Naive thymus-derived CD4-positive, alpha-beta T cell (primary cell): ENCODE data around the gene MED15. TPM values are rescaled to one million over a fixed set of nuclear protein-coding genes. Genes with fewer than 3 reads are reported as not detected.

Source experiments
- ATAC-seq: fragments of 150-1000 bp; cut with Tn5 transposase; 2 replicates; pipeline ENCODE4 v1.10.0; 2021; ENCODE audit warnings: mild to moderate bottlenecking, moderate library complexity
- CTCF ChIA-PET: fragments of 350-600 bp; sonication (Branson Sonifier 250); formaldehyde crosslinking; loops from one replicate; lab custom pipeline; 2021; ENCODE audit warnings: antibody characterized with exemption; lab: Charles Lee
- POLR2A ChIA-PET: fragments of 350-600 bp; sonication (Branson Sonifier 250); formaldehyde crosslinking; loops from one replicate; lab custom pipeline; 2021; ENCODE audit warnings: antibody characterized with exemption, inconsistent platforms; lab: Charles Lee
- DNase-seq, 9 donors: peaks; one replicate each; pipeline versions ENCODE4 v3.0.0 to v3.0.0-alpha.2; 2020 to 2022; ENCODE audit warnings: mixed read lengths in 1 of 9
- H3K27ac ChIP-seq: one replicate; pipeline ENCODE4 v1.7.0; 2013; ENCODE audit warnings: mild to moderate bottlenecking, low read depth, low read length, moderate library complexity
- H3K27me3 ChIP-seq, 2 donors: one replicate each; pipeline ENCODE4 v1.7.0; 2013; ENCODE audit warnings: low read length in 2 of 2, mild to moderate bottlenecking in 2 of 2, moderate library complexity in 2 of 2; ENCODE audit not compliant: control insufficient read depth in 2 of 2, insufficient read depth in 2 of 2
- H3K36me3 ChIP-seq, 3 experiments: 1 replicate in 2 of 3; 2 replicates in 1 of 3; pipeline ENCODE4 v1.7.0; 2013; ENCODE audit warnings: low read length in 3 of 3, mild to moderate bottlenecking in 3 of 3, moderate library complexity in 1 of 3; ENCODE audit not compliant: insufficient read depth in 3 of 3, control insufficient read depth in 2 of 3
- H3K4me1 ChIP-seq, 2 donors: one replicate each; pipeline ENCODE4 v1.7.0; 2013; ENCODE audit warnings: low read length in 2 of 2, mild to moderate bottlenecking in 2 of 2, moderate library complexity in 1 of 2; ENCODE audit not compliant: control insufficient read depth in 2 of 2, insufficient read depth in 2 of 2
- H3K4me3 ChIP-seq: 2 replicates; pipeline ENCODE4 v1.7.0; 2013; ENCODE audit warnings: mild to moderate bottlenecking, low read length
- H3K9me3 ChIP-seq, 3 experiments: 1 replicate in 2 of 3; 2 replicates in 1 of 3; pipeline ENCODE4 v1.7.0; 2013; ENCODE audit warnings: low read length in 3 of 3; ENCODE audit not compliant: control insufficient read depth in 2 of 3
- H3K27ac Mint-ChIP-seq, 9 donors: one replicate each; pipeline ENCODE4 v1.8.0; 2020 to 2022; ENCODE audit warnings: mixed read lengths in 9 of 9, mild to moderate bottlenecking in 8 of 9, moderate library complexity in 5 of 9, inconsistent platforms in 2 of 9
- H3K27me3 Mint-ChIP-seq, 5 donors: one replicate each; pipeline ENCODE4 v1.8.0; 2021 to 2022; ENCODE audit warnings: mixed read lengths in 5 of 5, mild to moderate bottlenecking in 1 of 5
- H3K36me3 Mint-ChIP-seq, 5 donors: one replicate each; pipeline ENCODE4 v1.8.0; 2020 to 2022; ENCODE audit warnings: mixed read lengths in 5 of 5, mild to moderate bottlenecking in 3 of 5, inconsistent platforms in 1 of 5
- H3K4me1 Mint-ChIP-seq, 7 donors: one replicate each; pipeline ENCODE4 v1.8.0; 2020 to 2022; ENCODE audit warnings: mixed read lengths in 7 of 7, mild to moderate bottlenecking in 3 of 7, inconsistent platforms in 1 of 7
- H3K4me3 Mint-ChIP-seq, 10 donors: one replicate each; pipeline ENCODE4 v1.8.0; 2020 to 2022; ENCODE audit warnings: mild to moderate bottlenecking in 10 of 10, mixed read lengths in 10 of 10, moderate library complexity in 6 of 10, inconsistent platforms in 2 of 10
- H3K9me3 Mint-ChIP-seq, 11 donors: one replicate each; pipeline ENCODE4 v1.8.0; 2020 to 2022; ENCODE audit warnings: mixed read lengths in 11 of 11, mild to moderate bottlenecking in 4 of 11, inconsistent platforms in 1 of 11, moderate library complexity in 1 of 11
- intact Hi-C, 2 donors: fragments of 100-400 bp; cut with micrococcal nuclease; formaldehyde crosslinking; loops; one replicate each; pipeline ENCODE4 v1.15.1; 2023
- polyA plus RNA-seq, 2 donors: library from polyadenylated mRNA; unstranded; fragments of 300-500 nt; fragmentation: Illumina TruSeq; gene quantifications; one replicate each; pipeline ENCODE4 v1.2.3, GENCODE V29; 2021
- total RNA-seq, 6 experiments: library from RNA in 5 of 6; stranded (reverse) in 5 of 6; gene quantifications; 1 replicate in 5 of 6; 2 replicates in 1 of 6; pipeline ENCODE4 v1.2.3 and lab custom pipeline; 2021 to 2026

Gene MED15
- total and polyA plus RNA-seq, 7 experiments from 2014 or later, result 24.3 to 235 (median 192) TPM

GRCh38 chr22:20548806-20549205 lies 41.4 kb downstream of the MED15 start:
- Mint-ChIP-seq H3K4me3 (peak overlapping the region; percentile 67 to 91 (median 86)), H3K9me3 (peaks cover 0 to 2% (median 0%) of the 10 kb centered on the region in 11 donors), H3K27me3 (no peaks in the 10 kb centered on the region), H3K36me3 (peaks cover 3 to 40% (median 18%) of the 10 kb centered on the region in 5 donors), H3K27ac (peak overlapping the region; percentile 93 to 100 (median 98)), H3K4me1 (peaks cover 43 to 93% (median 85%) of the 10 kb centered on the region in 7 donors)
- intact Hi-C loops, result loop anchor here (1.0 to 2.0 kb wide), 5 partner anchors 8 to 42 kb away; partner anchors contain the start of gene MED15 (in 1 of the 2)
- Histone ChIP-seq H3K27me3 (no peaks in the 10 kb centered on the region), H3K4me1 (peaks cover 69 to 91% of the 10 kb centered on the region in 2 donors), H3K27ac (peak overlapping the region; percentile 69), H3K9me3 (no peaks in the 10 kb centered on the region), H3K4me3 (no peak overlapping the region), H3K36me3 (peaks cover 0 to 25% (median 0%) of the 10 kb centered on the region in 3 experiments)
- no peak for DNase-seq
- POLR2A ChIA-PET, result interaction anchor here (0.6 to 25.8 kb wide), 10 partner anchors 14 to 154 kb away, joined by 3 to 738 read pairs (median 6); partner anchors contain the start of gene MED15
- CTCF ChIA-PET, result interaction anchor here (0.6 to 16.7 kb wide), 6 partner anchors 8 to 85 kb away, joined by 3 to 229 read pairs (median 4); no protein-coding TSS in a partner anchor
- no peak for ATAC-seq

GRCh38 chr22:20549232-20549841 lies 41.9 kb downstream of the MED15 start:
- Histone ChIP-seq H3K4me3 (peak overlapping the region; percentile 61), H3K4me1 (peaks cover 74 to 93% of the 10 kb centered on the region in 2 donors), H3K27ac (peak overlapping the region; percentile 69), H3K9me3 (no peaks in the 10 kb centered on the region), H3K27me3 (no peaks in the 10 kb centered on the region), H3K36me3 (peaks cover 0 to 30% (median 0%) of the 10 kb centered on the region in 3 experiments)
- Mint-ChIP-seq H3K27ac (peak overlapping the region; percentile 93 to 100 (median 98)), H3K4me3 (peak overlapping the region; percentile 67 to 91 (median 86)), H3K4me1 (peaks cover 43 to 93% (median 85%) of the 10 kb centered on the region in 7 donors), H3K27me3 (no peaks in the 10 kb centered on the region), H3K9me3 (no peaks in the 10 kb centered on the region), H3K36me3 (peaks cover 3 to 38% (median 13%) of the 10 kb centered on the region in 5 donors)
- peak; percentile 83 for ATAC-seq
- CTCF ChIA-PET, result interaction anchor here (0.6 to 16.7 kb wide), 7 partner anchors 8 to 86 kb away, joined by 3 to 229 read pairs (median 3); no protein-coding TSS in a partner anchor
- peak in 7 of 9 donors; percentile 73 to 79 (median 77) for DNase-seq
- intact Hi-C loops, result loop anchor here (1.0 to 2.0 kb wide), 5 partner anchors 8 to 43 kb away; partner anchors contain the start of gene MED15 (in 1 of the 2)
- POLR2A ChIA-PET, result interaction anchor here (0.6 to 26.4 kb wide), 18 partner anchors 1 to 154 kb away, joined by 3 to 738 read pairs (median 4); partner anchors contain the start of gene MED15

- peaks cover 82 to 93% of the 10 kb centered on the region in 2 donors for H3K4me1 ChIP-seq
- H3K27me3 Mint-ChIP-seq, result no peaks in the 10 kb centered on the region
- peaks cover 0 to 34% (median 0%) of the 10 kb centered on the region in 3 experiments for H3K36me3 ChIP-seq
- H3K4me1 Mint-ChIP-seq, result peaks cover 44 to 93% (median 87%) of the 10 kb centered on the region in 7 donors
- H3K27me3 ChIP-seq, result no peaks in the 10 kb centered on the region
- ATAC-seq (no peak), DNase-seq (no peak)
- POLR2A ChIA-PET, result interaction anchor here (0.6 to 26.4 kb wide), 22 partner anchors 1 to 227 kb away, joined by 3 to 738 read pairs (median 4); partner anchors contain the start of gene MED15
- peak overlapping the region; percentile 69 for H3K27ac ChIP-seq
- intact Hi-C loops, result no loop called here
- H3K9me3 Mint-ChIP-seq, result no peaks in the 10 kb centered on the region
- H3K4me3 Mint-ChIP-seq, result peak overlapping the region; percentile 67 to 91 (median 86)
- H3K36me3 Mint-ChIP-seq, result peaks cover 3 to 38% (median 12%) of the 10 kb centered on the region in 5 donors
- CTCF ChIA-PET, result interaction anchor here (1.0 to 16.7 kb wide), 4 partner anchors 7 to 42 kb away, joined by 3 to 229 read pairs (median 4); no protein-coding TSS in a partner anchor
- peak overlapping the region; percentile 93 to 100 (median 98) for H3K27ac Mint-ChIP-seq
- H3K4me3 ChIP-seq, result peak overlapping the region; percentile 61
- H3K9me3 ChIP-seq, result no peaks in the 10 kb centered on the region
Measured at GRCh38 chr22:20550057-20550817, 42.8 kb downstream of the MED15 start.

GRCh38 chr22:20550851-20551744 lies 43.7 kb downstream of the MED15 start:
- DNase-seq (peak in 8 of 9 donors; percentile 39 to 57 (median 52)), ATAC-seq (peak; percentile 46)
- no peaks in the 10 kb centered on the region for H3K9me3 Mint-ChIP-seq
- Histone ChIP-seq H3K9me3 (no peaks in the 10 kb centered on the region), H3K4me1 (peaks cover 83 to 93% of the 10 kb centered on the region in 2 donors), H3K27me3 (no peaks in the 10 kb centered on the region), H3K36me3 (peaks cover 0 to 38% (median 0%) of the 10 kb centered on the region in 3 experiments), H3K4me3 (peak overlapping the region; percentile 61), H3K27ac (peak overlapping the region; percentile 69)
- intact Hi-C loops, result no loop called here
- H3K27me3 Mint-ChIP-seq, result no peaks in the 10 kb centered on the region
- ChIA-PET POLR2A (interaction anchor here (0.6 to 26.4 kb wide), 12 partner anchors 2 to 152 kb away, joined by 3 to 738 read pairs (median 10); partner anchors contain the start of gene MED15), CTCF (interaction anchor here (16.7 kb wide), 1 partner anchor 17 kb away, joined by 229 read pairs; no protein-coding TSS in a partner anchor)
- H3K4me1 Mint-ChIP-seq, result peaks cover 50 to 93% (median 88%) of the 10 kb centered on the region in 7 donors
- peak overlapping the region; percentile 67 to 91 (median 86) for H3K4me3 Mint-ChIP-seq
- peaks cover 3 to 39% (median 16%) of the 10 kb centered on the region in 5 donors for H3K36me3 Mint-ChIP-seq
- H3K27ac Mint-ChIP-seq, result peak overlapping the region; percentile 93 to 100 (median 98)

GRCh38 chr22:20551805-20552442 lies 44.5 kb downstream of the MED15 start:
- CTCF ChIA-PET, result interaction anchor here (1.4 to 16.7 kb wide), 2 partner anchors 8 to 16 kb away, joined by 4 to 229 read pairs; no protein-coding TSS in a partner anchor

More at GRCh38 chr22:20551805-20552442, 44.5 kb downstream of the MED15 start:
- POLR2A ChIA-PET, result interaction anchor here (1.1 to 26.4 kb wide), 10 partner anchors 3 to 151 kb away, joined by 3 to 738 read pairs (median 14); partner anchors contain the start of gene MED15
- Histone ChIP-seq H3K9me3 (no peaks in the 10 kb centered on the region), H3K4me3 (peak overlapping the region; percentile 61), H3K27ac (peak overlapping the region; percentile 69), H3K4me1 (peaks cover 88 to 94% of the 10 kb centered on the region in 2 donors), H3K27me3 (no peaks in the 10 kb centered on the region), H3K36me3 (peaks cover 0 to 38% (median 0%) of the 10 kb centered on the region in 3 experiments)
- Mint-ChIP-seq H3K27me3 (no peaks in the 10 kb centered on the region), H3K4me1 (peaks cover 50 to 93% (median 88%) of the 10 kb centered on the region in 7 donors), H3K27ac (peak overlapping the region; percentile 93 to 100 (median 98)), H3K9me3 (no peaks in the 10 kb centered on the region), H3K36me3 (peaks cover 3 to 41% (median 21%) of the 10 kb centered on the region in 5 donors), H3K4me3 (peak overlapping the region; percentile 67 to 91 (median 86))
- intact Hi-C loops, result no loop called here
- ATAC-seq, result no peak
- peak in 2 of 9 donors; percentile 21 for DNase-seq
